OCI-LY3 (cell line): ENCODE data around the gene CAMTA1.

Experiments
- H2AFZ ChIP-seq: fragments of 200-600, 300-600 bp; shearing (Covaris generic); 2 replicates; pipeline ENCODE4 v1.6.0; 2014; ENCODE audit warnings: antibody characterized with exemption, low read depth, low read length
- H3K27ac ChIP-seq: fragments of 200-600, 300-600 bp; sonication (generic); 2 replicates; pipeline ENCODE4 v1.5.1; 2014; ENCODE audit warnings: mild to moderate bottlenecking, low read length, moderate library complexity, mixed read lengths
- H3K27me3 ChIP-seq: fragments of 200-600, 300-600 bp; sonication (generic); 2 replicates; pipeline ENCODE4 v1.6.1; 2014; ENCODE audit warnings: low read depth, low read length, mixed read lengths
- H3K36me3 ChIP-seq: fragments of 200-600, 300-600 bp; sonication (generic); replicated peaks from 2 replicates; pipeline ENCODE3; 2014; ENCODE audit warnings: low read depth, low read length, mixed read lengths
- H3K4me1 ChIP-seq: fragments of 300-600, 200-600 bp; sonication (generic); 2 replicates; pipeline ENCODE4 v1.6.1; 2014; ENCODE audit warnings: low read length, mixed read lengths
- H3K4me2 ChIP-seq: fragments of 200-600, 300-600 bp; sonication (generic); 2 replicates; pipeline ENCODE4 v1.6.1; 2014; ENCODE audit warnings: low read length, mixed read lengths
- H3K4me3 ChIP-seq: fragments of 300-600, 200-600 bp; sonication (generic); 2 replicates; pipeline ENCODE4 v1.5.1; 2014; ENCODE audit warnings: antibody characterized with exemption, mild to moderate bottlenecking, low read length, moderate library complexity
- H3K79me2 ChIP-seq: fragments of 300-600, 200-600 bp; shearing (Covaris generic); 2 replicates; pipeline ENCODE4 v1.6.1; 2014; ENCODE audit warnings: mild to moderate bottlenecking, low read length, mixed read lengths
- H3K9ac ChIP-seq: fragments of 300-600, 200-600 bp; shearing (Covaris generic); 2 replicates; pipeline ENCODE4 v1.6.0; 2014; ENCODE audit warnings: mild to moderate bottlenecking, low read length, moderate library complexity
- H3K9me3 ChIP-seq: fragments of 200-600, 300-600 bp; shearing (Covaris generic); 2 replicates; pipeline ENCODE4 v1.6.1; 2014; ENCODE audit warnings: low read length, mixed read lengths; ENCODE audit not compliant: insufficient read depth
- H4K20me1 ChIP-seq: fragments of 200-600, 300-600 bp; sonication (generic); 2 replicates; pipeline ENCODE4 v1.6.1; 2016; ENCODE audit warnings: low read length, mixed read lengths; ENCODE audit not compliant: insufficient read depth
- EZH2phosphoT487 ChIP-seq: fragments of 200-600 bp; shearing (Covaris generic); IDR thresholded peaks from 2 replicates; pipeline ENCODE4 v1.6.1; 2018; ENCODE audit warnings: antibody characterized with exemption, mixed run types, low read depth
- TF ChIP-seq, protein P1 (sequence below): fragments of 200-600, 300-600 bp; sonication (generic); IDR thresholded peaks from 2 replicates; pipeline ENCODE4 v1.5.1; 2014; ENCODE audit warnings: antibody characterized with exemption, low read length, low read depth

CAMTA1 gene

DNA sequence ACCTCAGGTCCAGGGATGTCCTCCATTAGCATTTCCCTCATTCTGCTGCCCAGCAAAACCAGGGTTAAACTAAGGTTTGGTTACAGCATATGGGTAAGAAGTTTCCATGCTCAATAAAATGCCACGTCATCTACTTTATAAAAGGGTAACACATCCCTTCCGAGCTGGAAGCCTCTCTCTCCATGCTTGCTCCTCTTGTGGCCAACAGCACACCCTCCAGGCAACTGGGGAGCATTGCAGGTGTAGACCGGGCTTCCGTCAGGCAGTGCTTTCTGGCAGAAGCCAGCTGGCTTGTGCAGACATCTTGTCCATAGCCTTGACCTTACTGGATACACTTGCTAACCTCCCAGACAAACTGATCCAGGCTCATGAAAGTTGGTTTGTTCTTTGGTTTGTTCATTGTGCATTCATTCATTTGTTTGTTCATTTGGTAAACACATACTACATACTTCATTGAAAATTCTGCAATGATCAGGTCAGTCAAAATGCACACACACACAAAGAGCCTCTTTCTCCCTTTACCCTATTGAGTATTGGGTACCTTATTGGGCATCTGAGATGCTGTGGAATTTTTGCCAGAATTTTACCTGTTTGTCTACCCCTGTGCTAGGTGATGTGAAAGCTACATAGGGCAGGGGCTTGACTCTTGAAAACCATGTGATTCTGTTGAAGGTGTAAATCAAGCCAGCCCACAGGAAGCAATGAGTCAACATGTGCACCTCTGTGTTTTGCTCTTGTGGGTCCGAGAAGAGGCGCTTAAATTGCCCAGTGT, 422.8 kb downstream of the CAMTA1 start:
- H3K79me2 ChIP-seq = no peaks in the 10 kb centered on the region
- H3K9ac ChIP-seq = no peak overlapping the region
- no peak overlapping the region for H3K27ac ChIP-seq
- H3K9me3 ChIP-seq = no peaks in the 10 kb centered on the region
- no peak overlapping the region for H3K4me3 ChIP-seq
- no peak overlapping the region for H2AFZ ChIP-seq
- H3K27me3 ChIP-seq = peaks cover 9% of the 10 kb centered on the region
- H3K4me2 ChIP-seq = no peak overlapping the region
- no peaks in the 10 kb centered on the region for H4K20me1 ChIP-seq
- no peaks in the 10 kb centered on the region for H3K4me1 ChIP-seq
- no peaks in the 10 kb centered on the region for H3K36me3 ChIP-seq
- no peak for TF ChIP-seq EZH2phosphoT487
- TF ChIP-seq, protein P1, sequence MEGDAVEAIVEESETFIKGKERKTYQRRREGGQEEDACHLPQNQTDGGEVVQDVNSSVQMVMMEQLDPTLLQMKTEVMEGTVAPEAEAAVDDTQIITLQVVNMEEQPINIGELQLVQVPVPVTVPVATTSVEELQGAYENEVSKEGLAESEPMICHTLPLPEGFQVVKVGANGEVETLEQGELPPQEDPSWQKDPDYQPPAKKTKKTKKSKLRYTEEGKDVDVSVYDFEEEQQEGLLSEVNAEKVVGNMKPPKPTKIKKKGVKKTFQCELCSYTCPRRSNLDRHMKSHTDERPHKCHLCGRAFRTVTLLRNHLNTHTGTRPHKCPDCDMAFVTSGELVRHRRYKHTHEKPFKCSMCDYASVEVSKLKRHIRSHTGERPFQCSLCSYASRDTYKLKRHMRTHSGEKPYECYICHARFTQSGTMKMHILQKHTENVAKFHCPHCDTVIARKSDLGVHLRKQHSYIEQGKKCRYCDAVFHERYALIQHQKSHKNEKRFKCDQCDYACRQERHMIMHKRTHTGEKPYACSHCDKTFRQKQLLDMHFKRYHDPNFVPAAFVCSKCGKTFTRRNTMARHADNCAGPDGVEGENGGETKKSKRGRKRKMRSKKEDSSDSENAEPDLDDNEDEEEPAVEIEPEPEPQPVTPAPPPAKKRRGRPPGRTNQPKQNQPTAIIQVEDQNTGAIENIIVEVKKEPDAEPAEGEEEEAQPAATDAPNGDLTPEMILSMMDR = peak; percentile 63

DNA sequence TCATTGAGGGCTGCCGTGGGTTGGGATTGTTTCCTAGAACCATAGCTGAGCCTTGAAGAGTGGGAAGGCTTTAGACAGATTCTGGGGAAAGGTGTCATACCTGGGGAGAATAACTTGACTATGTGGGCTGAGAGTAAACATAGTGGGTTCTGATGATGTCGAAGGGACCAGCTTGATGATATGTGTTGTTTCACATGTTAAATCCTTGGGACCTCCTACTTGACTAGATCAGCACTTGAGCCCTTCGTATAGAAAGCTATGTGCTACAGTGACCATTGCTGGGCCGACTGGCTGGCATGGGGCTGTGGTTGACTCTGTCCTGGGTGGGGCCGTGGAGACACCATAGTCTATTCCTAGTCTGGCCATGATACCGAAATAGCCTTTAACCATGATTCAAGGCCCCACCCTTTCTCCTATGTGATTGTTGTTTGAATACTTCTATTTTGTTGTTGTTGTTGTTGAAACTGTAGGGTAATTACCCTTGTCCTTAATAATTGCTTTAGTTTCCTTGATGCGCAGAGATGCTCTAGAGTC, 423.5 kb downstream of the CAMTA1 start:
- Histone ChIP-seq H3K9ac (no peak overlapping the region), H3K36me3 (no peaks in the 10 kb centered on the region), H3K27ac (no peak overlapping the region), H3K27me3 (peaks cover 7% of the 10 kb centered on the region), H3K79me2 (no peaks in the 10 kb centered on the region), H3K4me3 (no peak overlapping the region), H3K9me3 (no peaks in the 10 kb centered on the region), H2AFZ (no peak overlapping the region), H3K4me2 (no peak overlapping the region), H4K20me1 (no peaks in the 10 kb centered on the region), H3K4me1 (no peaks in the 10 kb centered on the region)
- no peak for TF ChIP-seq EZH2phosphoT487
- TF ChIP-seq, protein P1 = no peak

DNA sequence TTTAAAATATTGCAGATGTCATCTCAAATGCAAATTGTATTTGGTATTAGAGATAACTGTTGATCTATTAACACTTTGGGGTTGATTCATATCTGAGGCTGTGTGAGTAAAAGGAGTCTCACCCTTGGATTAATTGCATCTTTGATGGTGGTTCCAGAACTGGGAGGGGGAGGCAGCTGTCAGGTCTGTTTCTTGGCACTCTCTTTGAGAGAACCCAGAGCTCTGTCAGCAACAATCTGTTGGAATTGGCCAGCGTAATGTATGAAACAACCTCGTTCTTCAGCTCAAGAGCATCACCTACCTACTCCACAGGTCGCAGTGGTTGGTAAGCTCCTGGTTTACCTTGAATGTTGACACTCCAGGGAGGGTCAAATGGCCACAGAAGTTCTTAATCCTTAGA, 424.1 kb downstream of the CAMTA1 start:
- no peak overlapping the region for H3K4me3 ChIP-seq
- H3K9ac ChIP-seq = no peak overlapping the region
- no peaks in the 10 kb centered on the region for H3K79me2 ChIP-seq
- H3K9me3 ChIP-seq = no peaks in the 10 kb centered on the region
- H3K27ac ChIP-seq = no peak overlapping the region
- H3K4me1 ChIP-seq = no peaks in the 10 kb centered on the region
- H3K4me2 ChIP-seq = no peak overlapping the region
- no peak overlapping the region for H2AFZ ChIP-seq
- peaks cover 7% of the 10 kb centered on the region for H3K27me3 ChIP-seq
- no peaks in the 10 kb centered on the region for H4K20me1 ChIP-seq
- TF ChIP-seq, protein P1 = no peak
- no peaks in the 10 kb centered on the region for H3K36me3 ChIP-seq

DNA sequence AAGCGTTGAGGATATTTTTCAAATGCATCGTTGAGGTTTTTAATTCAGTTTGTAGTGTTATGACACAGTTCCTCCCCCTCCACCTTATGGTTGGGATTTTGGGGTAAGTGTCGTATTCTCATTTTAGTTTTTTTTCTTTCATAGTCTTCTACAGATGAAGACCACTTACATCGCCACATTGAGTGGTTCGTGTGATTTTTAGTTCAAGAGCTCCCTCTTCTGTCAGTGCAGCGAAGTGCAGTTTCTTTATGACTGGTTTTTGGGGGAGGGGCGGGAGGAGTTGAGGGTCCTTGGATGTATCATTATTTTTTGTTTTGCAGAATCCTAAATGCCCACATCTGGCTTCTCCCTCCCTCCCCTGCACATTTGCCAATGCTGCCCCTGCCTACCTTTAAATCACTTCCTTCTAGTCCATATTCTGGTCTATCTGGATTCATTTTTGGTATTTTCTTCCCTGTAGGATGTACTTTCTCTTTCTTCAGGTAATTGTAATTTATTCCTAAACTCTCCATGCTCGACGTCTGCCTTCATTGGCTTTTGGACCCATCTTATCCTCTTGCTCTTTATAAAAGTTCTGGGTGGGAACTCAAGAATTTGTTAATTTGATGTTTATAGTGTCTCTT, 433.1 kb downstream of the CAMTA1 start:
- peaks cover 4% of the 10 kb centered on the region; the same call in 1 of the 2 replicates for H3K27me3 ChIP-seq
- H3K4me3 ChIP-seq = no peak overlapping the region
- no peak overlapping the region for H3K27ac ChIP-seq
- no peak overlapping the region for H3K9ac ChIP-seq
- H3K4me2 ChIP-seq = no peak overlapping the region
- no peaks in the 10 kb centered on the region for H3K79me2 ChIP-seq
- H3K36me3 ChIP-seq = no peaks in the 10 kb centered on the region
- 0 out of 2 replicates have a peak, but pooled peaks cover 3% of the 10 kb centered on the region for H3K4me1 ChIP-seq
- TF ChIP-seq, protein P1 = peak; percentile 71
- no peak for TF ChIP-seq EZH2phosphoT487
- H2AFZ ChIP-seq = no peak overlapping the region
- H4K20me1 ChIP-seq = no peaks in the 10 kb centered on the region
- H3K9me3 ChIP-seq = no peaks in the 10 kb centered on the region
